ENCODE results near the gene TCF19. TPM values are rescaled to one million over a fixed set of nuclear protein-coding genes. Genes with fewer than 3 reads are reported as not detected.
"Not testable (repeated sequence)": the region's sequence is repeated elsewhere in the genome, so short reads cannot be mapped to it uniquely, and the experiment has no call there.

The TCF19 gene
- total RNA-seq, 2 experiments from 2014 or later = 56.7 to 61.6 TPM

DNA sequence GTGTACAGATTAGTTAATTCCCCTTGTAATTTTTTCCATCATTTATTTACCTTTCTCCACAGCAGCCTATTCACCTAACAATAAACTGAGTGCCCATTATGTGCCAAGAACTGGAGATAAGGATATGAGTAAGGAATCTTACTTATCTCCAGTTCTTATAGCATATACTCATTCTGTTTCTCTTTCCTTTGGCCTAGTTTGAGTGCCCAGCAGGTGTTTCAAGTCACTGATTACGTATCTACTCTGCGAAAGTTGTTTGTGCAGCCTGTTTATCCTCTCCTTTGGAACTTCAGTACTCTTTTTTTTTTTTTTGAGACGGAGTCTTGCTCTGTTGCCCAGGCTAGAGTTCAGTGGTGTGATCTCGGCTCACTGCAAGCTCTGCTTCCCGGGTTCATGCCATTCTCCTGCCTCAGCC, 29.4 kb downstream of the TCF19 start:
- Histone ChIP-seq H3K9me2 (ENCODE audit: insufficient read depth, low read length) (no peaks in the 10 kb centered on the region), H2AFZ (ENCODE audit: low read length) (no peak overlapping the region), H3K4me2 (ENCODE audit: low read length) (no peak overlapping the region), H4K20me1 (ENCODE audit: insufficient read depth, low read length) (no peaks in the 10 kb centered on the region), H3K4me1 (ENCODE audit: insufficient read depth, low read length, poor library complexity, severe bottlenecking) (peaks cover 37% of the 10 kb centered on the region), H3K27ac (ENCODE audit: low read depth, low read length, poor library complexity, severe bottlenecking) (no peak overlapping the region), H3K9me3 (ENCODE audit: low read length) (no peaks in the 10 kb centered on the region), H3K36me3 (ENCODE audit: insufficient read depth, low read length) (no peaks in the 10 kb centered on the region), H3K4me3 (ENCODE audit: low read depth, low read length, poor library complexity, severe bottlenecking) (no peak overlapping the region), H3K79me2 (ENCODE audit: insufficient read depth, low read depth, low read length) (no peaks in the 10 kb centered on the region)
- TF ChIP-seq, protein P1, sequence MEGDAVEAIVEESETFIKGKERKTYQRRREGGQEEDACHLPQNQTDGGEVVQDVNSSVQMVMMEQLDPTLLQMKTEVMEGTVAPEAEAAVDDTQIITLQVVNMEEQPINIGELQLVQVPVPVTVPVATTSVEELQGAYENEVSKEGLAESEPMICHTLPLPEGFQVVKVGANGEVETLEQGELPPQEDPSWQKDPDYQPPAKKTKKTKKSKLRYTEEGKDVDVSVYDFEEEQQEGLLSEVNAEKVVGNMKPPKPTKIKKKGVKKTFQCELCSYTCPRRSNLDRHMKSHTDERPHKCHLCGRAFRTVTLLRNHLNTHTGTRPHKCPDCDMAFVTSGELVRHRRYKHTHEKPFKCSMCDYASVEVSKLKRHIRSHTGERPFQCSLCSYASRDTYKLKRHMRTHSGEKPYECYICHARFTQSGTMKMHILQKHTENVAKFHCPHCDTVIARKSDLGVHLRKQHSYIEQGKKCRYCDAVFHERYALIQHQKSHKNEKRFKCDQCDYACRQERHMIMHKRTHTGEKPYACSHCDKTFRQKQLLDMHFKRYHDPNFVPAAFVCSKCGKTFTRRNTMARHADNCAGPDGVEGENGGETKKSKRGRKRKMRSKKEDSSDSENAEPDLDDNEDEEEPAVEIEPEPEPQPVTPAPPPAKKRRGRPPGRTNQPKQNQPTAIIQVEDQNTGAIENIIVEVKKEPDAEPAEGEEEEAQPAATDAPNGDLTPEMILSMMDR (conservative IDR thresholded peaks at IDR 0.05; ENCODE audit: low read length) = no peak
- no peak for TF ChIP-seq EZH2phosphoT487 (IDR thresholded peaks at IDR 0.05; ENCODE audit: borderline replicate concordance, low read depth, low read length)
- intact Hi-C loops (cut with micrococcal nuclease; ENCODE audit: unreplicated experiment) = no loop called here
- no peak for DNase-seq (ENCODE audit: low spot score)
- CTCF ChIA-PET (ENCODE audit: unreplicated experiment) = no interaction called here
- BruUV-seq (replicated peaks) = no TSS peak
- POLR2A ChIA-PET = no interaction called here

DNA sequence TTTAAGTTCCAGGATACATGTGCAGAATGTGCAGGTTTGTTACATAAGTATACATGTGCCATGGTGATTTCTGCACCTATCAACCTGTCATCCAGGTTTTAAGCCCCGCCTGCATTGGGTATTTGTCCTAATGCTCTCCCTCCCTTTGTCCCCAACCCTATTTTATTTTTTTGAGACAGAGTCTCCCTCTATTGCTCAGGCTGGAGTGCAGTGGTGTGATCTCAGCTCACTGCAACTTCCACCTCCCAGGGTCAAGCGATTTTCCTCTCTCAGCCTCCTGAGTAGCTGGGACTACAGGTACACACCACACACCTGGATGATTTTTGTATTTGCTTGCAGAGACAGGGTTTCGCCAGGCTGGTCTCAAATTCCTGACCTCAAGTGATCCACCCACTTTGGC, 30.8 kb downstream of the TCF19 start:
- H3K4me3 ChIP-seq (ENCODE audit: low read depth, low read length, poor library complexity, severe bottlenecking); H3K4me2 ChIP-seq (ENCODE audit: low read length); H3K36me3 ChIP-seq (ENCODE audit: insufficient read depth, low read length); H3K27ac ChIP-seq (ENCODE audit: low read depth, low read length, poor library complexity, severe bottlenecking); H3K9me2 ChIP-seq (ENCODE audit: insufficient read depth, low read length); CTCF ChIA-PET (ENCODE audit: unreplicated experiment); POLR2A ChIA-PET; H3K79me2 ChIP-seq (ENCODE audit: insufficient read depth, low read depth, low read length); H4K20me1 ChIP-seq (ENCODE audit: insufficient read depth, low read length); H2AFZ ChIP-seq (ENCODE audit: low read length); H3K9me3 ChIP-seq (ENCODE audit: low read length); intact Hi-C loops (cut with micrococcal nuclease; ENCODE audit: unreplicated experiment); DNase-seq (ENCODE audit: low spot score); BruUV-seq (replicated peaks): not testable (repeated sequence)
- peaks cover 39% of the 10 kb centered on the region for H3K4me1 ChIP-seq (ENCODE audit: insufficient read depth, low read length, poor library complexity, severe bottlenecking)

DNA sequence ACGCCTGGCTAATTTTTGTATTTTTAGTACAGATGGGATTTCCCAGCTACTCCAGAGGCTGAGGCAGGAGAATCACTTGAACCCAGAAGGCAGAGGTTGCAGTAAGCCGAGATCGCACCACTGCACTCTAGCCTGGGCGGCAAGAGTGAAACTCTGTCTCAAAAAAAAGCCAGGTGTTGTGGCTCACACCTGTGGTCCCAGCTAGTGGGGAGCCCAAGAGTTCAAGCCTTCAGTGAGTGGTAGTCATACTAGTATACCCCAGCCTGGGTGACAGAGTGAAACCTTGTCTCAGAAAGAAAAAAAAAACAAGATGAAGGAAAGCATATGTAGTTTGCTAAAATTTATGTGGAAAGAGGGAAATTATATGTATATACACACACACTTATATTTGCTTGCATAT, 32.1 kb downstream of the TCF19 start:
- no TSS peak for BruUV-seq (replicated peaks)
- no peaks in the 10 kb centered on the region for H4K20me1 ChIP-seq (ENCODE audit: insufficient read depth, low read length)
- H2AFZ ChIP-seq (ENCODE audit: low read length) = no peak overlapping the region
- no peak overlapping the region for H3K4me3 ChIP-seq (ENCODE audit: low read depth, low read length, poor library complexity, severe bottlenecking)
- TF ChIP-seq EZH2phosphoT487 (IDR thresholded peaks at IDR 0.05; ENCODE audit: borderline replicate concordance, low read depth, low read length) = no peak
- TF ChIP-seq, protein P1 (conservative IDR thresholded peaks at IDR 0.05; ENCODE audit: low read length) = no peak
- no peaks in the 10 kb centered on the region for H3K9me2 ChIP-seq (ENCODE audit: insufficient read depth, low read length)
- ChIA-PET POLR2A (no interaction called here), CTCF (ENCODE audit: unreplicated experiment) (interaction anchor here (0.6 kb wide), 1 partner anchor 210 kb away, joined by 3 read pairs; no protein-coding TSS in a partner anchor)
- H3K79me2 ChIP-seq (ENCODE audit: insufficient read depth, low read depth, low read length) = peaks cover 12% of the 10 kb centered on the region; the same call in 1 of the 2 replicates
- peaks cover 46% of the 10 kb centered on the region for H3K4me1 ChIP-seq (ENCODE audit: insufficient read depth, low read length, poor library complexity, severe bottlenecking)
- peak; percentile 85 for DNase-seq (ENCODE audit: low spot score)
- intact Hi-C loops (cut with micrococcal nuclease; ENCODE audit: unreplicated experiment) = loop anchor here (1.0 kb wide), 1 partner anchor 32 kb away; the partner anchor contains the start of gene TCF19
- peak overlapping the region; percentile 55 for H3K4me2 ChIP-seq (ENCODE audit: low read length)
- peaks cover 9% of the 10 kb centered on the region for H3K36me3 ChIP-seq (ENCODE audit: insufficient read depth, low read length)
- H3K9me3 ChIP-seq (ENCODE audit: low read length) = no peaks in the 10 kb centered on the region
- H3K27ac ChIP-seq (ENCODE audit: low read depth, low read length, poor library complexity, severe bottlenecking) = peak overlapping the region; percentile 39

Data from OCI-LY7 (cell line).